Activated naive CD4-positive, alpha-beta T cell treated with anti-CD3 and anti-CD28 coated beads, Interleukin-2, amount 10 ng/mL, durations not matched to agents 7 days and 5 days (primary cell): ENCODE measurements around the gene SLC22A5.
"Not testable (repeated sequence)": the region's sequence is repeated elsewhere in the genome, so short reads cannot be mapped to it uniquely, and the experiment has no call there.

Experiments
- CTCF ChIA-PET: fragments of 350-600 bp; sonication (Branson Sonifier 250); formaldehyde crosslinking; loops from one replicate; lab custom pipeline; 2021; ENCODE audit warnings: antibody characterized with exemption; lab: Charles Lee
- DNase-seq: peaks from one replicate; pipeline ENCODE4 v3.0.0-alpha.2; 2020
- H3K27ac Mint-ChIP-seq: one replicate; pipeline ENCODE4 v1.8.0; 2021; ENCODE audit warnings: mild to moderate bottlenecking, moderate library complexity, mixed read lengths
- H3K27me3 Mint-ChIP-seq: one replicate; pipeline ENCODE4 v1.8.0; 2021; ENCODE audit warnings: mild to moderate bottlenecking, mixed read lengths
- H3K36me3 Mint-ChIP-seq: one replicate; pipeline ENCODE4 v1.8.0; 2021; ENCODE audit warnings: mixed read lengths
- H3K4me1 Mint-ChIP-seq: one replicate; pipeline ENCODE4 v1.8.0; 2021; ENCODE audit warnings: mixed read lengths
- H3K4me3 Mint-ChIP-seq: one replicate; pipeline ENCODE4 v1.8.0; 2021; ENCODE audit warnings: mild to moderate bottlenecking, moderate library complexity, mixed read lengths
- H3K9me3 Mint-ChIP-seq: one replicate; pipeline ENCODE4 v1.8.0; 2021; ENCODE audit warnings: mixed read lengths

SLC22A5 gene

GRCh38 chr5:132404041-132404440, 34.5 kb downstream of the SLC22A5 start:
- H3K4me1 Mint-ChIP-seq = peaks cover 56% of the 10 kb centered on the region
- H3K27me3 Mint-ChIP-seq, H3K4me3 Mint-ChIP-seq, DNase-seq, H3K27ac Mint-ChIP-seq, CTCF ChIA-PET, H3K9me3 Mint-ChIP-seq: not testable (repeated sequence)
- peaks cover 65% of the 10 kb centered on the region for H3K36me3 Mint-ChIP-seq

- no peak overlapping the region for H3K4me3 Mint-ChIP-seq
Observed at GRCh38 chr5:132405646-132406045, 36.1 kb downstream of the SLC22A5 start.

GRCh38 chr5:132406144-132406783, 36.8 kb downstream of the SLC22A5 start:
- DNase-seq = no peak
- Mint-ChIP-seq H3K4me1 (peaks cover 46% of the 10 kb centered on the region), H3K9me3 (peaks cover 6% of the 10 kb centered on the region), H3K4me3 (no peak overlapping the region), H3K27me3 (no peaks in the 10 kb centered on the region), H3K27ac (no peak overlapping the region), H3K36me3 (peaks cover 50% of the 10 kb centered on the region)
- CTCF ChIA-PET = interaction anchor here (0.5 to 2.2 kb wide), 3 partner anchors 13 to 95 kb away, joined by 3 to 11 read pairs (median 3); no protein-coding TSS in a partner anchor

More at GRCh38 chr5:132405646-132406045, 36.1 kb downstream of the SLC22A5 start:
- Mint-ChIP-seq H3K27ac (no peak overlapping the region), H3K4me1 (peaks cover 52% of the 10 kb centered on the region), H3K9me3 (peaks cover 6% of the 10 kb centered on the region), H3K36me3 (peaks cover 56% of the 10 kb centered on the region), H3K27me3 (no peaks in the 10 kb centered on the region)
- no peak for DNase-seq
- CTCF ChIA-PET = interaction anchor here (2.2 kb wide), 1 partner anchor 96 kb away, joined by 11 read pairs; no protein-coding TSS in a partner anchor

- CTCF ChIA-PET = no interaction called here
Observed at GRCh38 chr5:132407970-132408369, 38.5 kb downstream of the SLC22A5 start.

GRCh38 chr5:132408456-132408855, 38.9 kb downstream of the SLC22A5 start:
- DNase-seq = no peak
- H3K36me3 Mint-ChIP-seq = peaks cover 50% of the 10 kb centered on the region
- H3K4me1 Mint-ChIP-seq = peaks cover 55% of the 10 kb centered on the region
- peaks cover 6% of the 10 kb centered on the region for H3K9me3 Mint-ChIP-seq
- CTCF ChIA-PET = no interaction called here
- H3K27me3 Mint-ChIP-seq = no peaks in the 10 kb centered on the region
- H3K4me3 Mint-ChIP-seq = no peak overlapping the region
- H3K27ac Mint-ChIP-seq = no peak overlapping the region

More at GRCh38 chr5:132407970-132408369, 38.5 kb downstream of the SLC22A5 start:
- DNase-seq = no peak
- Mint-ChIP-seq H3K27ac (no peak overlapping the region), H3K4me3 (no peak overlapping the region), H3K9me3 (peaks cover 6% of the 10 kb centered on the region), H3K27me3 (no peaks in the 10 kb centered on the region), H3K4me1 (peaks cover 51% of the 10 kb centered on the region), H3K36me3 (peaks cover 50% of the 10 kb centered on the region)

- H3K36me3 Mint-ChIP-seq = peaks cover 49% of the 10 kb centered on the region
- peaks cover 56% of the 10 kb centered on the region for H3K4me1 Mint-ChIP-seq
- H3K27me3 Mint-ChIP-seq = no peaks in the 10 kb centered on the region
- DNase-seq = no peak
- H3K4me3 Mint-ChIP-seq = peak overlapping the region; percentile 97
- peaks cover 6% of the 10 kb centered on the region for H3K9me3 Mint-ChIP-seq
- peak overlapping the region; percentile 100 for H3K27ac Mint-ChIP-seq
- CTCF ChIA-PET = interaction anchor here (3.8 kb wide), 1 partner anchor 87 kb away, joined by 16 read pairs; no protein-coding TSS in a partner anchor
Observed at GRCh38 chr5:132408965-132409364, 39.5 kb downstream of the SLC22A5 start.

GRCh38 chr5:132410451-132411303, 41.2 kb downstream of the SLC22A5 start:
- H3K4me1 Mint-ChIP-seq = peaks cover 70% of the 10 kb centered on the region
- peak overlapping the region; percentile 100 for H3K27ac Mint-ChIP-seq
- DNase-seq = peak; percentile 94
- peaks cover 6% of the 10 kb centered on the region for H3K9me3 Mint-ChIP-seq
- no peaks in the 10 kb centered on the region for H3K27me3 Mint-ChIP-seq
- peaks cover 50% of the 10 kb centered on the region for H3K36me3 Mint-ChIP-seq
- H3K4me3 Mint-ChIP-seq = peak overlapping the region; percentile 97
- CTCF ChIA-PET = interaction anchor here (1.0 to 3.8 kb wide), 14 partner anchors 10 to 92 kb away, joined by 3 to 16 read pairs (median 5); partner anchors contain the start of gene IRF1

- Mint-ChIP-seq H3K4me1 (peaks cover 71% of the 10 kb centered on the region), H3K4me3 (peak overlapping the region; percentile 97), H3K27me3 (no peaks in the 10 kb centered on the region), H3K36me3 (peaks cover 49% of the 10 kb centered on the region), H3K9me3 (peaks cover 6% of the 10 kb centered on the region), H3K27ac (peak overlapping the region; percentile 100)
- CTCF ChIA-PET = interaction anchor here (1.0 to 3.8 kb wide), 13 partner anchors 9 to 91 kb away, joined by 3 to 16 read pairs (median 5); partner anchors contain the start of gene IRF1
- DNase-seq = peak; percentile 56
Observed at GRCh38 chr5:132411304-132412013, 41.9 kb downstream of the SLC22A5 start.

GRCh38 chr5:132413567-132413966, 44.1 kb downstream of the SLC22A5 start:
- no peak for DNase-seq
- peaks cover 75% of the 10 kb centered on the region for H3K4me1 Mint-ChIP-seq
- H3K4me3 Mint-ChIP-seq = peak overlapping the region; percentile 97
- no peaks in the 10 kb centered on the region for H3K27me3 Mint-ChIP-seq
- peaks cover 49% of the 10 kb centered on the region for H3K36me3 Mint-ChIP-seq
- H3K27ac Mint-ChIP-seq = peak overlapping the region; percentile 100
- CTCF ChIA-PET = no interaction called here
- H3K9me3 Mint-ChIP-seq = no peaks in the 10 kb centered on the region

- no peaks in the 10 kb centered on the region for H3K27me3 Mint-ChIP-seq
- H3K27ac Mint-ChIP-seq = no peak overlapping the region
- no peaks in the 10 kb centered on the region for H3K9me3 Mint-ChIP-seq
- no peak for DNase-seq
- peaks cover 75% of the 10 kb centered on the region for H3K4me1 Mint-ChIP-seq
- CTCF ChIA-PET = interaction anchor here (0.8 to 2.1 kb wide), 4 partner anchors 28 to 86 kb away, joined by 3 to 7 read pairs (median 6); no protein-coding TSS in a partner anchor
- peak overlapping the region; percentile 45 for H3K4me3 Mint-ChIP-seq
- peaks cover 51% of the 10 kb centered on the region for H3K36me3 Mint-ChIP-seq
Observed at GRCh38 chr5:132414634-132415378, 45.3 kb downstream of the SLC22A5 start.

- not testable (repeated sequence) for H3K27me3 Mint-ChIP-seq, H3K27ac Mint-ChIP-seq, DNase-seq, H3K9me3 Mint-ChIP-seq, H3K4me3 Mint-ChIP-seq
- Mint-ChIP-seq H3K4me1 (peaks cover 79% of the 10 kb centered on the region), H3K36me3 (peaks cover 58% of the 10 kb centered on the region)
- CTCF ChIA-PET = interaction anchor here (0.8 to 2.1 kb wide), 3 partner anchors 29 to 85 kb away, joined by 3 to 6 read pairs (median 5); no protein-coding TSS in a partner anchor
Observed at GRCh38 chr5:132415516-132415915, 46.0 kb downstream of the SLC22A5 start.

- Mint-ChIP-seq H3K4me1 (peaks cover 88% of the 10 kb centered on the region), H3K9me3 (no peaks in the 10 kb centered on the region), H3K27me3 (no peaks in the 10 kb centered on the region), H3K4me3 (no peak overlapping the region), H3K27ac (no peak overlapping the region), H3K36me3 (peaks cover 65% of the 10 kb centered on the region)
- CTCF ChIA-PET = interaction anchor here (0.7 to 2.1 kb wide), 5 partner anchors 9 to 85 kb away, joined by 3 to 6 read pairs (median 4); no protein-coding TSS in a partner anchor
- no peak for DNase-seq
Observed at GRCh38 chr5:132416306-132417009, 46.9 kb downstream of the SLC22A5 start.
